H1 (cell line): ENCODE results near the gene HADH. TPM values are rescaled to one million over a fixed set of nuclear protein-coding genes. Genes with fewer than 3 reads are reported as not detected.

Experiments
- CTCF ChIA-PET: fragments of 300-600 bp; sonication (Branson Sonifier 250); formaldehyde crosslinking; loops from one replicate; lab custom pipeline; 2021; ENCODE audit not compliant: partially characterized antibody; lab: Charles Lee
- POLR2A ChIA-PET: fragments of 300-600 bp; sonication (Branson Sonifier 250); formaldehyde crosslinking; loops from one replicate; lab custom pipeline; 2021; ENCODE audit warnings: inconsistent platforms; ENCODE audit not compliant: partially characterized antibody; lab: Charles Lee
- DNase-seq, 2 experiments: peaks; one replicate each; pipeline versions ENCODE4 v3.0.0 to v3.0.0-alpha.2; 2010 to 2022; ENCODE audit warnings: low spot score in 2 of 2, low read depth in 1 of 2, mixed read lengths in 1 of 2
- FAIRE-seq: peaks from 2 replicates; lab custom pipeline; 2011; peaks lifted over from hg19 to GRCh38; lab: Jason Lieb, UNC
- H2AFZ ChIP-seq: 2 replicates; pipeline ENCODE4 v1.8.1; 2012; ENCODE audit warnings: low read length, inconsistent platforms
- H2AK5ac ChIP-seq: 2 replicates; pipeline ENCODE4 v1.6.1; 2013; ENCODE audit warnings: low read depth, low read length
- H2BK120ac ChIP-seq: replicated peaks from 2 replicates; pipeline ENCODE3; 2013; ENCODE audit warnings: low read depth, low read length, inconsistent platforms
- H2BK12ac ChIP-seq: 2 replicates; pipeline ENCODE4 v1.6.1; 2013; ENCODE audit warnings: low read depth, low read length
- H2BK15ac ChIP-seq: 2 replicates; pipeline ENCODE4 v1.6.1; 2013; ENCODE audit warnings: low read length
- H2BK20ac ChIP-seq: 2 replicates; pipeline ENCODE4 v1.6.1; 2013; ENCODE audit warnings: low read length
- H2BK5ac ChIP-seq: 2 replicates; pipeline ENCODE4 v1.6.1; 2013; ENCODE audit warnings: low read depth, low read length
- H3K14ac ChIP-seq: 2 replicates; pipeline ENCODE4 v1.6.1; 2013; ENCODE audit warnings: inconsistent platforms; ENCODE audit not compliant: insufficient read length
- H3K18ac ChIP-seq: 2 replicates; pipeline ENCODE4 v1.6.1; 2013; ENCODE audit warnings: low read length; ENCODE audit errors: extremely low read depth
- H3K23ac ChIP-seq: 2 replicates; pipeline ENCODE4 v1.6.1; 2013; ENCODE audit warnings: inconsistent platforms; ENCODE audit not compliant: insufficient read length
- H3K23me2 ChIP-seq: 2 replicates; pipeline ENCODE4 v1.6.1; 2013; ENCODE audit warnings: low read depth, low read length
- H3K27ac ChIP-seq: 2 replicates; pipeline ENCODE4 v1.6.1; 2011; ENCODE audit warnings: low read depth, low read length, inconsistent platforms
- H3K27me3 ChIP-seq, 4 experiments: replicated peaks in 1 of 4; 1 replicate in 1 of 4; 2 replicates in 3 of 4; pipeline versions ENCODE4 v1.6.1 to v1.8.1; 2011 to 2013; ENCODE audit warnings: low read length in 3 of 4, mild to moderate bottlenecking in 3 of 4, inconsistent platforms in 2 of 4, mixed read lengths in 2 of 4, moderate library complexity in 1 of 4; ENCODE audit not compliant: control insufficient read depth in 3 of 4, insufficient read depth in 3 of 4; ENCODE audit errors: extremely low read depth in 1 of 4
- H3K36me3 ChIP-seq, 4 experiments: 2 replicates each; pipeline versions ENCODE4 v1.6.1 to v1.8.1; 2011 to 2013; ENCODE audit warnings: mild to moderate bottlenecking in 4 of 4, low read length in 3 of 4, moderate library complexity in 2 of 4, control low read depth in 1 of 4, inconsistent platforms in 1 of 4; ENCODE audit not compliant: insufficient read depth in 4 of 4, control insufficient read depth in 2 of 4
- H3K4ac ChIP-seq: replicated peaks from 2 replicates; pipeline ENCODE3; 2013; ENCODE audit warnings: low read length, low read depth, mixed read lengths, inconsistent platforms; ENCODE audit not compliant: insufficient read length
- H3K4me1 ChIP-seq, 4 experiments: replicated peaks in 1 of 4; 1 replicate in 1 of 4; 2 replicates in 3 of 4; pipeline versions ENCODE4 v1.6.1 to v1.8.1; 2011 to 2013; ENCODE audit warnings: low read length in 3 of 4, inconsistent platforms in 2 of 4, mixed read lengths in 1 of 4; ENCODE audit not compliant: insufficient read depth in 4 of 4, control insufficient read depth in 3 of 4
- H3K4me2 ChIP-seq, 2 experiments: 2 replicates each; pipeline versions ENCODE4 v1.6.1 to v1.8.1; 2011 to 2013; ENCODE audit warnings: low read depth in 2 of 2, low read length in 2 of 2, control low read depth in 1 of 2, inconsistent platforms in 1 of 2, mild to moderate bottlenecking in 1 of 2; ENCODE audit not compliant: insufficient read depth in 1 of 2
- H3K4me3 ChIP-seq, 4 experiments: fragments of 200-600, 300-600 bp in 1 of 4; sonication (generic), shearing (Covaris generic), sonication (Bioruptor Twin) in 1 of 4; 2 replicates each; pipeline versions ENCODE4 v1.5.1 to v1.8.1; 2011 to 2016; ENCODE audit warnings: low read length in 4 of 4, low read depth in 3 of 4, control low read depth in 2 of 4, inconsistent platforms in 2 of 4, mild to moderate bottlenecking in 2 of 4, mixed read lengths in 1 of 4, moderate library complexity in 1 of 4; ENCODE audit not compliant: insufficient read depth in 2 of 4; ENCODE audit errors: extremely low read depth in 1 of 4
- H3K56ac ChIP-seq: replicated peaks from 2 replicates; pipeline ENCODE3; 2013; ENCODE audit warnings: low read depth, mild to moderate bottlenecking, mixed read lengths, low read length, inconsistent platforms; ENCODE audit not compliant: insufficient read length
- H3K79me1 ChIP-seq: 2 replicates; pipeline ENCODE4 v1.6.1; 2013; ENCODE audit warnings: low read depth, low read length, control low read depth
- H3K79me2 ChIP-seq, 2 experiments: 2 replicates each; pipeline versions ENCODE4 v1.6.1 to v1.8.1; 2012 to 2013; ENCODE audit warnings: low read length in 2 of 2, mild to moderate bottlenecking in 2 of 2, inconsistent platforms in 1 of 2; ENCODE audit not compliant: insufficient read depth in 2 of 2, control insufficient read depth in 1 of 2
- H3K9ac ChIP-seq, 4 experiments: replicated peaks in 1 of 4; 1 replicate in 1 of 4; 2 replicates in 3 of 4; pipeline versions ENCODE4 v1.6.1 to v1.8.1; 2011 to 2013; ENCODE audit warnings: low read depth in 3 of 4, low read length in 3 of 4, control low read depth in 2 of 4, mild to moderate bottlenecking in 2 of 4, moderate library complexity in 2 of 4, inconsistent platforms in 1 of 4; ENCODE audit errors: extremely low read depth in 1 of 4
- H3K9me3 ChIP-seq, 2 experiments: 2 replicates each; pipeline versions ENCODE4 v1.6.1 to v1.8.1; 2012 to 2013; ENCODE audit warnings: mild to moderate bottlenecking in 2 of 2, moderate library complexity in 2 of 2, control low read depth in 1 of 2, inconsistent platforms in 1 of 2, low read depth in 1 of 2, low read length in 1 of 2, mixed read lengths in 1 of 2; ENCODE audit not compliant: insufficient read depth in 2 of 2
- H4K20me1 ChIP-seq, 2 experiments: replicated peaks in 1 of 2; 2 replicates each; pipeline versions ENCODE3 to v1.8.1; 2011 to 2013; ENCODE audit warnings: inconsistent platforms in 2 of 2, low read length in 2 of 2, mild to moderate bottlenecking in 1 of 2; ENCODE audit not compliant: insufficient read depth in 2 of 2, control insufficient read depth in 1 of 2
- H4K5ac ChIP-seq: 2 replicates; pipeline ENCODE4 v1.6.1; 2013; ENCODE audit warnings: low read length, low read depth, mixed read lengths, inconsistent platforms; ENCODE audit not compliant: insufficient read length
- H4K8ac ChIP-seq: 2 replicates; pipeline ENCODE4 v1.8.0; 2013; ENCODE audit warnings: mild to moderate bottlenecking, moderate library complexity, low read length, inconsistent platforms; ENCODE audit not compliant: insufficient read depth; ENCODE audit errors: extremely low read depth
- H4K91ac ChIP-seq: replicated peaks from 2 replicates; pipeline ENCODE3; 2013; ENCODE audit warnings: low read length, mixed read lengths, inconsistent platforms; ENCODE audit not compliant: insufficient read length
- EZH2 ChIP-seq: fragments of 200-600 bp; sonication (generic); IDR thresholded peaks from 2 replicates; pipeline ENCODE4 v1.7.1; 2012; ENCODE audit warnings: low read depth, mild to moderate bottlenecking, moderate library complexity, low read length, inconsistent platforms; ENCODE audit not compliant: severe bottlenecking
- GABPA ChIP-seq: IDR thresholded peaks from 2 replicates; pipeline ENCODE4 v1.6.1; 2011; ENCODE audit warnings: mild to moderate bottlenecking, low read length, moderate library complexity, borderline replicate concordance; ENCODE audit not compliant: insufficient read depth
- WGBS, 2 experiments: shearing (Covaris generic) in 1 of 2; methylation state at CpG; one replicate each; pipeline versions ENCODE4 v1.1.6 to v1.1.7; 2013 to 2015; ENCODE audit warnings: low lambda C conversion rate in 2 of 2, mixed read lengths in 2 of 2, inconsistent platforms in 1 of 2, low coverage in 1 of 2, missing lambda C conversion rate in 1 of 2; ENCODE audit not compliant: insufficient replicate concordance in 2 of 2, insufficient coverage in 1 of 2, insufficient read length in 1 of 2; ENCODE audit errors: extremely low coverage in 1 of 2, missing lambda C conversion rate in 1 of 2; 5-methylcytosine and 5-hydroxymethylcytosine counted together
- polyA plus RNA-seq, 7 experiments: library from polyadenylated mRNA; depleted of rRNA in 3 of 7; stranded (reverse) in 5 of 7; unstranded in 2 of 7; fragments of >200 nt in 5 of 7; fragments of 200-250 nt in 2 of 7; gene quantifications; 1 replicate in 5 of 7; 2 replicates in 1 of 7; 4 replicates in 1 of 7; pipeline versions ENCODE4 v1.2.1 to v1.2.3, GENCODE V29; 2011 to 2013; ENCODE audit warnings: missing spikeins in 2 of 7, mixed read lengths in 2 of 7
- total RNA-seq: library from RNA; stranded (reverse); fragmentation: NEBNext Ultra II Directional; extraction: Animal tissue kit (Norgen Biotek cat#: 25700); gene quantifications from 2 replicates; pipeline ENCODE4 v1.2.1, GENCODE V29; 2021

Gene HADH
- total and polyA plus RNA-seq, 2 of the 8 experiments (the other 6 are each of a cell fraction or from before 2014, with no cell fraction given), result 47.5 to 54.4 TPM

- Histone ChIP-seq H4K91ac (no peak overlapping the region), H3K4me2 (no peak overlapping the region), H3K36me3 (peaks cover 0 to 26% (median 15%) of the 10 kb centered on the region in 4 experiments; a peak in 6 of 8 replicates), H2BK120ac (no peak overlapping the region), H3K27ac (no peak overlapping the region), H2BK20ac (no peak overlapping the region), H2BK15ac (no peak overlapping the region), H3K4ac (no peak overlapping the region), H3K79me1 (no peaks in the 10 kb centered on the region), H3K4me3 (no peak overlapping the region), H3K27me3 (no peaks in the 10 kb centered on the region), H4K20me1 (peaks cover 2% of the 10 kb centered on the region in 2 experiments), H3K79me2 (no peaks in the 10 kb centered on the region), H3K56ac (no peak overlapping the region), H3K9ac (no peak overlapping the region), H3K14ac (no peak overlapping the region), H3K23ac (no peak overlapping the region), H3K9me3 (no peaks in the 10 kb centered on the region), H3K23me2 (no peaks in the 10 kb centered on the region), H3K4me1 (no peaks in the 10 kb centered on the region), H2BK5ac (no peak overlapping the region), H2AK5ac (no peak overlapping the region), H4K5ac (no peak overlapping the region), H4K8ac (no peak overlapping the region), H2AFZ (no peak overlapping the region), H3K18ac (no peak overlapping the region), H2BK12ac (no peak overlapping the region)
- DNase-seq, result no peak
- no peak for FAIRE-seq
- ChIA-PET CTCF (interaction anchor here (0.6 to 9.3 kb wide), 40 partner anchors 10 to 665 kb away, joined by 3 to 119 read pairs (median 3); partner anchors contain the start of gene CYP2U1), POLR2A (interaction anchor here (1.0 to 1.8 kb wide), 2 partner anchors 12 to 28 kb away, joined by 3 to 4 read pairs; no protein-coding TSS in a partner anchor)
- WGBS, 2 experiments, result 48% methylated on average over 2 of the region's 2 CpGs; no CpG with 5 or more reads in 1 of the 2 experiments
- TF ChIP-seq GABPA (no peak), EZH2 (no peak)
Measured at GRCh38 chr4:108018884-108019187, 29.1 kb downstream of the HADH start.
